Spleen (tissue), 11 donors: Measurements from ENCODE around the gene RAPSN. TPM values are rescaled to one million over a fixed set of nuclear protein-coding genes. Genes with fewer than 3 reads are reported as not detected.

Source experiments
- DNase-seq: peaks from one replicate; pipeline ENCODE4 v3.0.0-alpha.2; 2020
- H3K27ac ChIP-seq, 8 donors: fragments of 200-600 bp; sonication (generic) in 7 of 8; 1 replicate in 4 of 8; 2 replicates in 4 of 8; pipeline versions ENCODE4 v1.5.0 to v1.8.0; 2016 to 2021; ENCODE audit warnings: inconsistent platforms in 4 of 8, mild to moderate bottlenecking in 4 of 8, moderate library complexity in 1 of 8
- H3K27me3 ChIP-seq, 7 donors: fragments of 200-600 bp; sonication (generic) in 6 of 7; replicated peaks in 1 of 7; 1 replicate in 4 of 7; 2 replicates in 3 of 7; pipeline versions ENCODE4 v1.5.0 to v1.8.0; 2016 to 2021; ENCODE audit warnings: inconsistent platforms in 3 of 7, mild to moderate bottlenecking in 1 of 7
- H3K36me3 ChIP-seq, 6 donors: fragments of 200-600 bp; sonication (generic) in 5 of 6; 1 replicate in 4 of 6; 2 replicates in 2 of 6; pipeline versions ENCODE4 v1.5.0 to v1.8.0; 2016 to 2021; ENCODE audit warnings: inconsistent platforms in 2 of 6
- H3K4me1 ChIP-seq, 6 donors: fragments of 200-600 bp; sonication (generic) in 5 of 6; 1 replicate in 3 of 6; 2 replicates in 3 of 6; pipeline versions ENCODE4 v1.5.0 to v1.8.0; 2016 to 2021; ENCODE audit warnings: inconsistent platforms in 3 of 6
- H3K4me3 ChIP-seq, 8 donors: fragments of 200-600 bp; sonication (generic) in 7 of 8; 1 replicate in 4 of 8; 2 replicates in 4 of 8; pipeline versions ENCODE4 v1.5.0 to v1.8.0; 2016 to 2021; ENCODE audit warnings: inconsistent platforms in 4 of 8, mild to moderate bottlenecking in 4 of 8, moderate library complexity in 2 of 8
- H3K9me3 ChIP-seq, 8 donors: fragments of 200-600 bp; sonication (generic) in 7 of 8; 1 replicate in 4 of 8; 2 replicates in 4 of 8; pipeline versions ENCODE4 v1.5.0 to v1.8.0; 2016 to 2021; ENCODE audit warnings: inconsistent platforms in 4 of 8
- CTCF ChIP-seq, 11 experiments: fragments of 200-600 bp in 7 of 11; fragments of 450-650 bp in 4 of 11; sonication (generic) in 4 of 11; IDR thresholded peaks in 8 of 11; conservative IDR thresholded peaks in 3 of 11; 1 replicate in 7 of 11; 2 replicates in 4 of 11; pipeline versions ENCODE4 v1.4.0 to v1.8.0; 2016 to 2021; ENCODE audit warnings: antibody characterized with exemption in 11 of 11, inconsistent platforms in 4 of 11, mild to moderate bottlenecking in 1 of 11
- POLR2A ChIP-seq, 3 donors: fragments of 450-650 bp; IDR thresholded peaks; one replicate each; pipeline ENCODE4 v1.5.1; 2017; ENCODE audit warnings: antibody characterized with exemption in 3 of 3, mild to moderate bottlenecking in 1 of 3
- POLR2AphosphoS5 ChIP-seq, 3 donors: sonication (generic); formaldehyde crosslinking; IDR thresholded peaks; one replicate each; pipeline ENCODE4 v1.5.1; 2017; ENCODE audit warnings: antibody characterized with exemption in 3 of 3
- WGBS, 5 donors: extraction: QIAGEN DNeasy Blood & Tissue Kit in 3 of 5; methylation state at CpG; one replicate each; pipeline versions ENCODE4 v1.1.5 to v1.1.7; 2013 to 2018; 5-methylcytosine and 5-hydroxymethylcytosine counted together
- intact Hi-C: fragments of 100-400 bp; cut with DNase I; formaldehyde crosslinking; loops from one replicate; pipeline ENCODE4 v1.15.0; 2023; ENCODE audit warnings: low total_unique reads
- polyA plus RNA-seq, 3 donors: library from polyadenylated mRNA; stranded (reverse); fragments of 200-250 nt; gene quantifications; one replicate each; pipeline ENCODE4 v1.2.1, GENCODE V29; 2013
- total RNA-seq, 7 donors: library from RNA; depleted of rRNA in 3 of 7; stranded (reverse); fragments of >200 nt in 3 of 7; fragmentation: NEBNext Ultra II Directional in 4 of 7; extraction: Animal tissue kit (Norgen Biotek cat#: 25700) in 4 of 7; gene quantifications; one replicate each; pipeline versions ENCODE4 v1.1.0 to v1.2.1, GENCODE V29; 2016 to 2021
- donor health status: healthy with polysubstance abuse.
- donor health status: DM: no; HTN: no; CAD: no; lungs with moderate emphysema.
- donor health status: DM: no; HTN: no; CAD: no.
- donor health status: Bipolar disorder and iron deficiency.
- donor health status: healthy.
- donor health status: DM: no; HTN: no; CAD: no.
- donor health status: DM: yes; HTN: yes; CAD: no.

Gene RAPSN
- total and polyA plus RNA-seq, 10 donors = 0.42 to 1.6 (median 0.96) TPM; not detected in 2

DNA sequence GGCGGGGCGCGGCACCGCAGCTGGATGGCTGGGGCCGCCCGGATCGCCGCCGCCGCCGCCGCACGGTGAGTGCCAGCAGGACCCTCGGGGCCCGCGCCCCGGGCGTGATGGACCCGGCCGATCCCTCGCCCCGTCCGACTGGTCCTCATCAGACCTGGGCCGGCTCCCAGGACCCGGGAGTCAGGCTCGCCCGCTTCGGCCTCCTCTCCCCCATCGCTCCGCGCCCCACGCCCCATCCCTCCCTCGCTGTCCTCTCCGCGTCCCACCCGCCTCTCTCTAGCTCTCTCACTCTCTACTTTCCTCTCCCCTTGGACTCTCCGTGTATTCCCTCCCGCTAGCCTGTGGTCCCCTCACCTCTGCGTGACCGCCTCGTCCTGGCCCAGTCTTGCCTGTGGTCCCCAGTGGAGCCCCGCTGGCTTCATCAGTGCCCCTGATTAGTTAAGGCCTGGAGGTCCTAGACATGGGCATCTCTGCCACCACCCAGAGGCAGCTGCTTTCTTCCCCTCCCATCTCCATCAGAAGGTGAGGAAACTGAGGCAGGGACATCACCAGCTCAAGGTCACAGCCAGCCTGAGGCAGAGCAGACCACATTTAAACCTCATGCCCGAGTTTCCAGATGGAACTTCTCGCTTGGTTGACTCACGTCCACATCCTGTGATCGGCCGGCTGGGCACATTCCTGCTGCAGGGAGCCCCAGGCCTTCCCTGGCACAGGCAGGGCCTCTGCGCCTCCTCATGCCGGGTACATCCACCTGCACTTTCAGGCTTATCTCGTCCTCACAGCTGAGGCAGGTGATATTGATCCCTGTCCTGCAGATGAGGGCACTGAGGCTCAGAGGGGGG, 40.1 kb downstream of the RAPSN start:
- H3K27me3 ChIP-seq = no peaks in the 10 kb centered on the region
- H3K27ac ChIP-seq = peak overlapping the region; percentile 64 to 96 (median 94)
- H3K4me3 ChIP-seq = peak overlapping the region; percentile 48 to 84 (median 55)
- TF ChIP-seq CTCF (IDR thresholded peaks at IDR 0.05 in 8 of 11, conservative IDR thresholded peaks at IDR 0.05 in 3 of 11) (no peak), POLR2AphosphoS5 (IDR thresholded peaks at IDR 0.05) (no peak), POLR2A (IDR thresholded peaks at IDR 0.05) (no peak)
- H3K4me1 ChIP-seq = peaks cover 20 to 63% (median 44%) of the 10 kb centered on the region in 6 donors
- peaks cover 0 to 37% (median 11%) of the 10 kb centered on the region in 6 donors for H3K36me3 ChIP-seq
- peak; percentile 96 for DNase-seq
- H3K9me3 ChIP-seq = no peaks in the 10 kb centered on the region
- WGBS, 5 donors = 9 to 15% (median 10%) methylated on average over 33 to 50 of the region's 50 CpGs
- intact Hi-C loops = no loop called here

DNA sequence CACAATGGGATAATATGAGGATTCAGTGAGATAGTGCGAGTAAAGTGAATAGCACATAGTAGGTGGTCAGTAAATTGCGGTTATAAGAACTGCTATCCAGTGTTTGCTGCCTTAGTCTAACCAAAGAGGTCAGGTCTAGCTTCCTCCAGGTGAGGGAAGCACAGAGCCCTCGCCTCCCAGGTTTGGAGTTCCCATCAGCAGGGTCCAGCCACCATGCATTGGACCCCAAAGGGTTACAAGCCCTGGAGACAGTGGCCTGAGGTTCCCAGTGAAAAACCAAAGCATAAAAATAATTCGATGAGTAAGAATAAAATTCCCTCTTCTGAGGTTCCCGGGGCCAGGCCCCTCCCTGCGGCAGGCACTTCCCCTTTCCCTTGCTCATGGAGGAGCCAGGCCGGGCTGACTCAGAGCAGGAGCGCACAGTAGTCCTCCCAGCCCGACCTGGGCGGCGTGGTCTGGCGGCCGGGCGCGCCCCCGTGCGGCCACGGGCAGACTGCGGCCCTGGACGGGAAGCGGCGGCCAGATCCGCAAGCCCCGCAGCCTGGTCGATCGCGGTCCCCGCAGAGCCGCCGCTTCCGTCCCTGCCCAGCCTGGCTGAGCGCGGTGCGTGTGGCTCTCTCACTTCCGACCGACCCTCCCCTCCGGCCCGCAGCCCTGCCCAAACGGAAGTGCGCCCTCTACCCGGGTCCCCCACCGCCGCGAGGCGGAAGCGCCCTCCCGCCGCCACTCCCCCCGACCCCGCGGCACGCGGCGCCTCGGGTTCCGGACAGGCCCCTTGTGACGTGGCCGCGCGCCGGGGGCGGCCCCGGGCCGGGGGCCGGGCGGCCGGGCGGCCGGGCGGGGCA, 41.0 kb downstream of the RAPSN start, which contains the start of gene SLC39A13:
Gene SLC39A13, plus strand, starts transcription at position 845 of the 845 bp plus-strand sequence. CDS start 1,505 bp downstream, outside the sequence.
- H3K9me3 ChIP-seq = no peaks in the 10 kb centered on the region
- WGBS, 5 donors = 1 to 10% (median 2%) methylated on average over 7 to 70 of the region's 70 CpGs
- peak; percentile 99 for DNase-seq
- H3K4me3 ChIP-seq = peak within 1 kb of the TSS; percentile 48 to 84 (median 55)
- H3K27ac ChIP-seq = peak within 1 kb of the TSS; percentile 88 to 96 (median 94)
- H3K4me1 ChIP-seq = peaks cover 20 to 72% (median 47%) of the 10 kb centered on the region in 6 donors
- TF ChIP-seq POLR2A (IDR thresholded peaks at IDR 0.05) = peak; percentile 29 to 68 (median 56)
- TF ChIP-seq POLR2AphosphoS5 (IDR thresholded peaks at IDR 0.05) = peak; percentile 95
- TF ChIP-seq CTCF (IDR thresholded peaks at IDR 0.05 in 8 of 11, conservative IDR thresholded peaks at IDR 0.05 in 3 of 11) = peak; percentile 88 to 99 (median 95)
- H3K27me3 ChIP-seq = no peaks in the 10 kb centered on the region
- peaks cover 0 to 28% (median 3%) of the 10 kb centered on the region in 6 donors for H3K36me3 ChIP-seq
- intact Hi-C loops = no loop called here

DNA sequence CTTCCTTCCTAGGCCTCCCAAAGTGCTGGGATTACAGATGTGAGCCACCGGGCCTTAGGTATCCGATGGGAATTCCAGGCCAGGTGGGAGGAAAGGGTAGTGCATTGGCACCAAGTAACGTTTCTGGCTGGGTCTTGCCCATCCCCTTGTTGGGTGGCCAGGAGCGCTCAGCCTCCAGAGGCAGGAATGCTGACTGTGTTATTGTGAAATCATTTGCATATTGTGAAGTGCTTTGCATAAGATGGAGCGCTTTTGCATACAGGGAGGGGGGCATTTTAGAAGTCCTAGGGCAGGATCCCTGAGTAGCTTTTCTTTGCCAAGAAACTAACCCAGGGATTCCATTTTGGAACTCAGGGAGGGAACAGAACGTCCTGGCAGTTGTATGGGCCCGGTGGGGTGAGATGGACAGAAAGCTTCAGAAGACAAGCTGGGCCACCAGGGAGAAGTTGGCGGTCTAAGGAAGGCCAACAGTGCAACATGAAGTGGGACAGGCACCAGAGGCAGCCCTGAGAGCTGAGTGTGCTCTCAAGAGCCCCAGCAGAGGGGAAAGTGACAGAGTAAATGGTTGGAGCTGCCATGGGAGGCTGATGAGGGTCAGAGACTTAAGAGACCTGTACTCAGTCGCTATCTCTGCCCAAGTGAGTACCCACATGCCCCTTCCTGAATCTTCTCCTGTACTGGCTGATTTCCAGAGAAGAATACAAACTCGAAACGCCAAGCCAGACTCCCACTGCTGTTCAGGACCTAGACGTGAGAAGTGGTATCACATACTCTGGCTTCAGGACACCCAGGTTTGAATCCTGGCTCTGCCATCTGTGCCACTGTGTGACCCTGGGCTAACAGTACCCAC, 41.8 kb downstream of the RAPSN start:
- no peaks in the 10 kb centered on the region for H3K27me3 ChIP-seq
- intact Hi-C loops = no loop called here
- 41 to 56% (median 49%) methylated on average over 12 of the region's 12 CpGs for WGBS, 5 donors
- peak in 1 of 3 donors; percentile 59 for TF ChIP-seq POLR2AphosphoS5 (IDR thresholded peaks at IDR 0.05)
- no peak for TF ChIP-seq POLR2A (IDR thresholded peaks at IDR 0.05)
- peak in 1 of 11 experiments; percentile 11 for TF ChIP-seq CTCF (IDR thresholded peaks at IDR 0.05 in 8 of 11, conservative IDR thresholded peaks at IDR 0.05 in 3 of 11)
- peaks cover 19 to 71% (median 45%) of the 10 kb centered on the region in 6 donors for H3K4me1 ChIP-seq
- no peak for DNase-seq
- no peaks in the 10 kb centered on the region for H3K9me3 ChIP-seq
- H3K4me3 ChIP-seq = peak overlapping the region; percentile 38 to 84 (median 54)
- H3K36me3 ChIP-seq = peaks cover 0 to 20% (median 2%) of the 10 kb centered on the region in 6 donors
- H3K27ac ChIP-seq = peak overlapping the region; percentile 88 to 96 (median 94)
